IPS-NIHi11 (cell line): ENCODE measurements around the gene CCL7.

Experiments
- DNase-seq: peaks from one replicate; pipeline ENCODE4 v3.0.0; 2012; ENCODE audit warnings: mixed read lengths, low spot score

CCL7 gene

DNA sequence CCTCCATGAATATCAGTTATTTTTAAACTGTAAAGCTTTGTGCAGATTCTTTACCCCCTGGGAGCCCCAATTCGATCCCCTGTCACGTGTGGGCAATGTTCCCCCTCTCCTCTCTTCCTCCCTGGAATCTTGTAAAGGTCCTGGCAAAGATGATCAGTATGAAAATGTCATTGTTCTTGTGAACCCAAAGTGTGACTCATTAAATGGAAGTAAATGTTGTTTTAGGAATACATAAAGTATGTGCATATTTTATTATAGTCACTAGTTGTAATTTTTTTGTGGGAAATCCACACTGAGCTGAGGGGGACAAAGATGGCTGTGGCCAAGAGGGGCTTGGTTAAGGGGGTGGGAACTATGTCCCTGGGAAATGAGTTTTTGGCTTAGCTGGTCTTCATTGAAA is 17.9 kb downstream of the CCL7 start:
- DNase-seq = no peak

- no peak for DNase-seq
Measured at GRCh38 chr17:34290586-34290985, 20.6 kb downstream of the CCL7 start.

- DNase-seq = no peak
Measured at GRCh38 chr17:34291721-34292348, 21.8 kb downstream of the CCL7 start.

- DNase-seq = no peak
Measured at GRCh38 chr17:34299027-34299426, 29.0 kb downstream of the CCL7 start.

DNA sequence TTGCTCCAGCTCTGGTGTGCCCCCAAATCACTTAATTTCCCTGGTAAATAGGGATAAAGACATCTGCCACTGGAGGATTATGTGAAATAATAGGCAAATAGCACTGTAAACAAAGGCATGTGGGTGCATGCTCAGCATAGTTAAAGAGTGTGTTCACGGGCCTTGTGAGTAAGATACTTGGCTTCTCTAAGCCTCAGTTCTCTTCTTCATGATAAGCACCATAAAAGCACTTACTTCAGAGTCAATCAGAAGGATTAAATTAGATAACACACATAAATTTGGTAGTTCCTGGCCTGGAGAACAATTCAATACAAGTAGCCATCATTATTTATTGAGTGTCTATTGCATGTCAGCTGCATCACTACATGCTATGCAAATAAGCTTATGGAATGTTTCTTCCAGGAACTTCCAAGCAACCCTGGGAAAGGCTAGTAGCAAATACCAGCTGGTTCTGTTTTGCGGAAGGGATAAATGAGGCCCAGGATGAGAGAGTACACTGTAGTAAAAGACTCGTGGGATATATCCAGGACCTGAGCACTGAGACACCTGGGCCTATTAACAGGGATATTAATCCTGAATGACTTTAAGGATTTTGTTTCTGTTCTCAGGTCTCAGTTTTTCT is 30.0 kb downstream of the CCL7 start:
- DNase-seq = no peak

GRCh38 chr17:34300652-34301370 is 30.8 kb downstream of the CCL7 start:
- DNase-seq = no peak

GRCh38 chr17:34301986-34302385 is 32.0 kb downstream of the CCL7 start:
- DNase-seq = no peak

DNA sequence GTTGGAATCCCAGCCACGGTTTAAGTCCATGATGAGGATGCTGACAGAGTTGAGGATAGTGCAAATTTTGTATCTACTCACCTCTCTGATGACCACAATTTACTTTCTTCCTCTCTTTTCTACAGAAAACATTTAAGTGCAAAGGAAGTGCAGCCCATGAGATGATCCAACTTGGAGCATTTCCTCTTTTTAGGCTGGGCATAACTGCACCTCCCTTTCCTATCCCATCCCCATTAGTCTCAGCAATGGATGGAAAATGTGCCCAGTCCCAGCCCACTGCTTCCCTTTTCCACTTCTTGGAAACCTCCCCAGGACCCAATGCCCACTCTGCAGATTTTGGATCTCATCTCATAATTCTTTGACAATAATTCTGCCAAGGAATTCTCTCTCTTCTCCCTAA is 32.6 kb downstream of the CCL7 start:
- DNase-seq = no peak

DNA sequence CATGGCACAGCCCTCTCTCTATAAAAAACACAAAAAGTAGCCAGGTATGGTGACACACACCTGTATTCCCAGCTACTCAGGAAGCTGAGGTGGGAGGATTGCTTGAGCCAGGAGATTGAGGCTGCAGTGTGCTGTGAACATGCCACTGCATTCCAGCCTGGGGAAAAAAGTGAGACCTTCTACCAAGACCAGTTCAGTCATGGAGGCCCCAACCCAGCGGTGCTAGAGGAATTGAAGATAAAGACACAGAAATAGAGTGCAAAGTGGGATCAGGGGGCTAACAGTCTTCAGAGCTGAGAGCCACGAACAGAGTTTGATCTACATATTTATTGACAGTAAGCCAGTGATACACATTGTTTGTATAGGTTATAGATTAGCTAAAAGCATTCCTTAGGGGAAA is 33.6 kb downstream of the CCL7 start:
- no peak for DNase-seq

DNA sequence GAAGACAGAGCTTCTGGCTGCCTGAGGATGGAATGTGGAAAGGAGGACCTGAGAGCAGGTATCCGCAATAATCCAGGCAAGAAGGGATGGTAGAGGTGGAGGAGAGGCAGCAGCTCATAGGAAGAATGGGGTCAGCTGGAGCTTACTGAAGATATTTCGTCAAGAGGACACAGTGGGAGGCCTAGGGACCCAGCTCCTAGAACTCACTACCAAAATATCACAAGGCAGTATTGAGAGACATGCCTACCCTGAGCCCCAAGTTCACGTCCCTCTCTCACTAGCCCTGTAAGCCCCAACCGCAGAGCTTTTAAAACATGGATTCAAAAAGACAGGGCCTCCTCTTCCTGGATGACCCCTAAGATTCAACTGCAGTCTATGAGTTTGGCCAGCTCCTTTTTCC is 35.0 kb downstream of the CCL7 start:
- DNase-seq = no peak

DNA sequence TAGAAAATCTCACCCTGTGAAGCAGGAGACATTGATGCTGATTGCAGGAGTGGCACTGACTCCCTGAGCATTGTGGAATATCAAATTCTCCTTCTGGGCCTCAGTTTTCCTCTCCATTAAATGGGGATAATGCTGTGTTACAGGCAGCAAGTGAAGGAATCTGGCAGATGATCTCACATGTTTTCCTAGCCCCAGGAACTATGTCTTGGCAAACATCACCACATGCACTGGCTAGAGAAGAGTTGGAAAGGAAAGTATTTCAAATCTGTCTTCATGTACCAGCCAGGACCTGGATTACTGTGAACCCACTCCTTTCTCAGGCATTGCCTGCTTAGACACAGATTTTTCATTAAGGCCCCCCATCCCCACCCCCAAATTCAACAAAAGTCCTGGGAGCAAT is 35.6 kb downstream of the CCL7 start:
- no peak for DNase-seq

- peak; percentile 51 for DNase-seq
Measured at GRCh38 chr17:34306466-34306865, 36.4 kb downstream of the CCL7 start.

DNA sequence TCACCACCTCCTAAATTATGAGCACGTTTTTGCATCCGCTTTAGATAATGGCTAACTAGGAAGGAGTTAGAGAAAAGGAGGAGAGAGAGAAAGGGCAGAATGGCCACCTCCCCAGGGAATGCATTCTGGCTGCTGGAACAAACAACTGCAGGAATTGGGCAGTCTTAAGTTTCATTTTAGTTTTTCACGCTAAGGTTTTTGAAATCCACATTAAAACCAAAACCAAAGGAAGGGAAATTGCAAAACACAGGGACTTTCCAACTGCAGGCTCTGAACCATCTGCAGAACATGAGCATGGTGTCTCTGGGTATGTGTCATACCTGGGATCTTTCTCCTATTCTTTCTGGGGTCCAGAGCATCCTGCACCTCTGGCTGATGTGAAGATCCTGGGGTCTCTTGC is 37.1 kb downstream of the CCL7 start:
- DNase-seq = no peak

DNA sequence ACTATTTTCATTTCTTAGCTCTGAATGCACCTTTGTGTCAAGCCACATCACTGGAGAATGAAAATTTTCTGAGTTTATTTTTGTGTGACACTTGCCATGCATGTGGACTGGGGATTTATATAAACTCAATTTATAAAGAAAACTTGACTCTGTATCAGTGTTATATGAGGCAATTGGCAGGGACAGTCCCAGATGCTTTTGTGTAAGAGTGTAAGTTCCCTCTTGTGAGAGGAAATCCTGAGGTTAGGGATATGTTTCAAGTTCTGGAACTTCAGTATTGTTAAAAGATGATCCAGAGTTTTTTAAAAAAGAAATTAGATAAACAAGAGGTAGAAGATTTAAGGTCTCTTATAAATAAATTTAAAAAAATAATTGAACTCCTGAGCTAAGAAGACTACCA is 38.4 kb downstream of the CCL7 start:
- DNase-seq = no peak

DNA sequence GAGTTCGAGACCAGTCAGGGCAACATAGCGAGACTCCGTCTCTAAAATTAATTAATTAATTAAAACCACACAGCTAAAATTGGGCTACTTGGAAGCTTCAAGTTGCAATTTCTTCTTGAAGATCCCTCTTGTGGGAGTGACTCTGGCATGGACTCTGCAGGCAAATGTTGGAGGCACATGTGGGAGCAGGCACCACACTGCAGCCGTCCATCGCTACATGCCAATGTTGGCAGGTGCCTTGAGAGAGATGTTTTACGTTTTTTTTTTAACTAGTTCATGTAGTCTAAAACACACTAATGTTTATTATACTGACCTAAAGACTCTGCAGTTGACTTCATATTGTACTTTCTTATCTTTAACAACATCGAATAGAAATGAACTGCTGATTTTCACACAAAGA is 41.3 kb downstream of the CCL7 start:
- no peak for DNase-seq

GRCh38 chr17:34312080-34312479 is 42.1 kb downstream of the CCL7 start:
- DNase-seq = no peak

DNA sequence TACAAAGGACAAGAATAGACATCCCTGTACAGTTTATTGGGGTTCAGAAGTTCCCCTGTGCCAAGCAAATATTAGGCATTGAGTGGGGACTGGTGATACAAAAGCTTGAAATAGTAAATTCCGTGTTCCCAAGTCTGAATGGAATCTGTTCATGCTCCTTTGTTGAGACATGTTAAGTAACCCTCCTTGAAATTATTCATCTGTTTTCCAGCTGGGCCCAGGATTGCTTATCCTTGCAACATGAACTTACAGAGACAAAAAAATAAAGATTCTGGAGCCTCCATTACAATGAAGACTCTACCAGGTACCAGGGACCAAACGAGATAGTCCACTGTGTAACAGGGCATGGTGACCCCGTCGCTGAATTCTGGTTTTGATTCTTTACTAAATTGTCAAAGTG is 43.1 kb downstream of the CCL7 start:
- DNase-seq = no peak

- DNase-seq = no peak
Measured at GRCh38 chr17:34314279-34314678, 44.3 kb downstream of the CCL7 start.

DNA sequence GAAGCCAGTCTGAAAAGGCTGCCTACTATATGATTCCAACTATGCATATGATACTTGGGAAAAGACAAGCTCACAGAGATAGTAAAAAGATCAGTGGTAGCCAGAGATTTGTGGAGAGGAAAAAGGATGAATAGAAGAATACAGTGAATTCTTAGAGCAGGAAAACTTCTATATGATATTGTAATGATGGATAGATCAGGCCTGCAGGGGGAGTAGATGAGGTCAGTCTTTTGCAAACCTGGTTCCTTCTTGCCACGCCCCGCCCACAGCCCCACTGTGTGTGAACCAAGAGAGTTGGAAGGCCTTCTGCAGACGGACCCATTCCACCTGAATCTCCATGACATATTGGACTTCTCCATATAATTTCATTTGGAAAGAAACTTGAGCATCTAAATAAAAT is 48.5 kb downstream of the CCL7 start:
- DNase-seq = peak; percentile 56

- no peak for DNase-seq
Measured at GRCh38 chr17:34319039-34319483, 49.0 kb downstream of the CCL7 start, which contains the start of gene CCL8. Gene CCL8, plus strand, starts transcription at chr17:34319435. Its CDS starts 67 bp downstream, at chr17:34319502.
